ENCODE data around the gene SLIT1. TPM values are rescaled to one million over a fixed set of nuclear protein-coding genes. Genes with fewer than 3 reads are reported as not detected.

Gene SLIT1
- total RNA-seq, 1 donor from 2014 or later = 3.1 TPM

Other genes starting within 250 kb of the SLIT1 start
- 138 TPM for gene ARHGAP19, start 106.7 kb upstream of the SLIT1 start, total RNA-seq
- gene FRAT1, start 133.3 kb upstream of the SLIT1 start, total RNA-seq = 4.1 TPM
- 8.0 TPM for gene FRAT2, start 148.8 kb upstream of the SLIT1 start, total RNA-seq
- gene RRP12, start 215.4 kb upstream of the SLIT1 start, total RNA-seq = 19.6 TPM
- 117 TPM for gene PGAM1, start 240.2 kb upstream of the SLIT1 start, total RNA-seq

All from sciatic nerve (tissue), 1 donor.